ENCODE results near the gene TOM1L2.

TOM1L2 gene

DNA sequence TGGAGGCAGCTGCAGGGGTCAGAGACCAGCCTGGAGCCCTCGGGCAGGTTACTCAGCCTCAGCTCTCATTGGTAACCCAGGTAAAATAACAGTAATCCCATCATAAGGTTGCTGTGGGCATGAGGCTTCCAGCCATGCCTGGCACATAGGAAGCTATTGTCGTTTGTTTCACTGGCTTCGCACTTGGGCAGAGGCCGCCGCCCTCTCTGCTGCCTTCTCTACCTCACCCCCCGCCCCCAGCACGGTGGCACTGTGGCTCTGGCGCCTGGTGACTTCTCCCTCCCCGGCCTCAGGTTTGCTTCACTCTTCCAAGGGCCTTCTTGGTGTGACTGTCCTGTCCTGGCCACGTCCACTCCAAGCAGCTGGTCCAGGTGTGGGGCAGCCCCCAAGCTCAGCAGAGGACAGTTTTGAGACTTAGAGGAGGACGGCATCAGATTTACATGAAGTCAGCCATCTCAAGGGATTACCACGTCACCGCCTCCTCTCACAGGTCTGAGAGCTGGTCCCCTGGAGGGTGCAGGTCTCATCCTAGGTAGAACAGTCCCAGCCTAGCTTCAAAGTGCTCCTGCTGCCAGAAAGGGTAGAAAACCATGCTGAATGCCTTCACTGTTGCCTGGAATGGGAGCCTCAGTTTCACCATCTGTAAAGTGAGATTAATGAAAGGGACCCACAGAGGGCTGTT, 170.3 kb downstream of the TOM1L2 start:
- no peaks in the 10 kb centered on the region for H3K27me3 Mint-ChIP-seq
- no peaks in the 10 kb centered on the region for H3K4me1 Mint-ChIP-seq
- H3K36me3 Mint-ChIP-seq (ENCODE audit: insufficient read depth): peaks cover 9% of the 10 kb centered on the region
- no peak overlapping the region for H3K4me3 Mint-ChIP-seq
- ATAC-seq (replicated peaks; ENCODE audit: extremely low read depth, poor library complexity, severe bottlenecking): no peak
- H3K27ac Mint-ChIP-seq (ENCODE audit: low read depth): no peak overlapping the region
- no peaks in the 10 kb centered on the region for H3K9me3 Mint-ChIP-seq
- DNase-seq (ENCODE audit: low spot score in 2 of 2): no peak

- peak overlapping the region; percentile 28 for H3K4me3 Mint-ChIP-seq
- no peaks in the 10 kb centered on the region for H3K9me3 Mint-ChIP-seq
- H3K36me3 Mint-ChIP-seq (ENCODE audit: insufficient read depth): peaks cover 9% of the 10 kb centered on the region
- no peaks in the 10 kb centered on the region for H3K27me3 Mint-ChIP-seq
- H3K4me1 Mint-ChIP-seq: no peaks in the 10 kb centered on the region
- DNase-seq (ENCODE audit: low spot score in 2 of 2) (no peak), ATAC-seq (replicated peaks; ENCODE audit: extremely low read depth, poor library complexity, severe bottlenecking) (no peak)
- H3K27ac Mint-ChIP-seq (ENCODE audit: low read depth): peak overlapping the region; percentile 30
These were observed 171.6 kb downstream of the TOM1L2 start for GRCh38 chr17:17800504-17801021.

DNA sequence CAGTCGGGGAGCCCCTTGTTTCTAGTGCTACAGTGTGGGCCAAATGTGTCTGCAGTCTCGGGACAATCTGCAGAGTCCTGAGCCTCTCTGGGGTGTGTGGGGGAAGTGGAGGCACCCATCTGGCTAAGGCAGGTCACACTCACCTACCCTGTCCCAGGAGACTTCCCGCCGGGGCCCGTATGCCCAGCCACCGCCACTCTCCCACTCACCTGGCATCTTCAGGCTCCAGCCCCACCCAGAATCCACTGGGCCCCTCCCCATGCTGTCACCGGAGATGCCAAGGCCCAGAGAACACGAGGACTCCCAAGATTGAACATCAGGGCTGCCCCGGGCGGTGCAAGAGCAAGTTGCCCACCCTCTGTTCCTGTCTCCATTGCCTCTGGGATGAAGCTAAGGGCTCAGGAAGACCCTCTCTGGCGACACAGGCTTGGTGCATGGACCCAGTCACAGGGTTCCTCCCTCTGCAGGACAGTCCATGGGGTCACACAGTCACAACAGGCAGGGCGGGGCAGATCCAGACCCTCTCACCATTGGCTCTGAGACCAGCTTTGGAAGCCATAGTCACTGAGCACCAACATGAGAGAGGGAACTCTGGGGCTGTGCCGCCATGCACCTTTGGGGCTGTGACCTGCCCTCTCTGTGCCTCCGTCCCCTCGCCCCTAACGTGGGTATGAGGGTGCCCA, 173.5 kb downstream of the TOM1L2 start:
- H3K4me3 Mint-ChIP-seq: no peak overlapping the region
- no peaks in the 10 kb centered on the region for H3K27me3 Mint-ChIP-seq
- H3K9me3 Mint-ChIP-seq: no peaks in the 10 kb centered on the region
- ATAC-seq (replicated peaks; ENCODE audit: extremely low read depth, poor library complexity, severe bottlenecking): no peak
- H3K4me1 Mint-ChIP-seq: peaks cover 4% of the 10 kb centered on the region
- no peak overlapping the region for H3K27ac Mint-ChIP-seq (ENCODE audit: low read depth)
- H3K36me3 Mint-ChIP-seq (ENCODE audit: insufficient read depth): peaks cover 7% of the 10 kb centered on the region
- no peak for DNase-seq (ENCODE audit: low spot score in 2 of 2)

DNA sequence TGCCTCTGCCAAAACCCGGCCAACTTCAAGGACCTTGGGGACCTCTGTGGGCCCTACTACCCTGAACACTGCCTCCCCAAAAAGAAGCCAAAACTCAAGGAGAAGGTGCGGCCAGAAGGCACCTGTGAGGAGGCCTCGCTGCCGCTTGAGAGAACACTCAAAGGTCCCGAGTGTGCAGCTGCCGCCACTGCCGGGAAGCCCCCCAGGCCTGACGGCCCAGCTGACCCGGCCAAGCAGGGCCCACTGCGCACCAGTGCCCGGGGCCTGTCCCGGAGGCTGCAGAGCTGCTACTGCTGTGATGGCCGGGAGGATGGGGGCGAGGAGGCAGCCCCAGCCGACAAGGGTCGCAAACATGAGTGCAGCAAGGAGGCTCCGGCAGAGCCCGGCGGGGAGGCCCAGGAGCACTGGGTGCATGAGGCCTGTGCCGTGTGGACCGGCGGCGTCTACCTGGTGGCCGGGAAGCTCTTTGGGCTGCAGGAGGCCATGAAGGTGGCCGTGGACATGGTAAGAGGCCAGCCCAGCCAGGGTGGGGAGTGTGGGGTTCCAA, 174.1 kb downstream of the TOM1L2 start:
- peaks cover 9% of the 10 kb centered on the region for H3K4me1 Mint-ChIP-seq
- H3K27me3 Mint-ChIP-seq: no peaks in the 10 kb centered on the region
- ATAC-seq (replicated peaks; ENCODE audit: extremely low read depth, poor library complexity, severe bottlenecking): no peak
- H3K4me3 Mint-ChIP-seq: no peak overlapping the region
- no peak overlapping the region for H3K27ac Mint-ChIP-seq (ENCODE audit: low read depth)
- no peaks in the 10 kb centered on the region for H3K9me3 Mint-ChIP-seq
- H3K36me3 Mint-ChIP-seq (ENCODE audit: insufficient read depth): peaks cover 7% of the 10 kb centered on the region
- DNase-seq (ENCODE audit: low spot score in 2 of 2): no peak

DNA sequence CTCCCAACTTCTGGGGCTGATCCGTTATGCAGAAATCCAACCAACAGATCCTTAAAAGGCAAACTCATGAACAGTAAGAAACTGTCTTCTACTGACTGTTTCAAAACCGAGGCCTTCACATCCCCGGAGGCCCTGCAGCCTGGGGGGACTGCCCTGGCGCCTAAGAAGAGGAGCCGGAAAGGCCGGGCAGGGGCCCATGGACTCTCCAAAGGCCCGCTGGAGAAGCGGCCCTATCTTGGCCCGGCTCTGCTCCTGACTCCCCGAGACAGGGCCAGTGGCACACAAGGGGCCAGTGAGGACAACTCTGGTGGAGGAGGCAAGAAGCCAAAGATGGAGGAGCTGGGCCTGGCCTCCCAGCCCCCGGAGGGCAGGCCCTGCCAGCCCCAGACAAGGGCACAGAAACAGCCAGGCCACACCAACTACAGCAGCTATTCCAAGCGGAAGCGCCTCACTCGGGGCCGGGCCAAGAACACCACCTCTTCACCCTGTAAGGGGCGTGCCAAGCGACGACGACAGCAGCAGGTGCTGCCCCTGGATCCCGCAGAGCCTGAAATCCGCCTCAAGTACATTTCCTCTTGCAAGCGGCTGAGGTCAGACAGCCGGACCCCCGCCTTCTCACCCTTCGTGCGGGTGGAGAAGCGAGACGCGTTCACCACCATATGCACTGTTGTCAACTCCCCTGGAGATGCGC, 174.9 kb downstream of the TOM1L2 start:
- H3K36me3 Mint-ChIP-seq (ENCODE audit: insufficient read depth): peaks cover 4% of the 10 kb centered on the region
- no peak for DNase-seq (ENCODE audit: low spot score in 2 of 2)
- H3K4me3 Mint-ChIP-seq: no peak overlapping the region
- no peak overlapping the region for H3K27ac Mint-ChIP-seq (ENCODE audit: low read depth)
- H3K9me3 Mint-ChIP-seq: no peaks in the 10 kb centered on the region
- H3K27me3 Mint-ChIP-seq: no peaks in the 10 kb centered on the region
- H3K4me1 Mint-ChIP-seq: peaks cover 17% of the 10 kb centered on the region
- ATAC-seq (replicated peaks; ENCODE audit: extremely low read depth, poor library complexity, severe bottlenecking): no peak

DNA sequence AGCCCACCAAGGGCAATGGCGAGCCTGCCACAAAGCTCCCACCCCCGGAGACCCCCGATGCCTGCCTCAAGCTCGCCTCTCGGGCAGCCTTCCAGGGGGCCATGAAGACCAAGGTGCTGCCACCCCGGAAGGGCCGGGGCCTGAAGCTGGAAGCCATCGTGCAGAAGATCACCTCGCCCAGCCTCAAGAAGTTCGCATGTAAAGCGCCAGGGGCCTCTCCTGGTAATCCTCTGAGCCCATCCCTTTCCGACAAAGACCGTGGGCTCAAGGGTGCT, 175.5 kb downstream of the TOM1L2 start:
- peaks cover 23% of the 10 kb centered on the region for H3K4me1 Mint-ChIP-seq
- H3K27ac Mint-ChIP-seq (ENCODE audit: low read depth): no peak overlapping the region
- H3K9me3 Mint-ChIP-seq: no peaks in the 10 kb centered on the region
- peaks cover 4% of the 10 kb centered on the region for H3K36me3 Mint-ChIP-seq (ENCODE audit: insufficient read depth)
- ATAC-seq (replicated peaks; ENCODE audit: extremely low read depth, poor library complexity, severe bottlenecking) (no peak), DNase-seq (ENCODE audit: low spot score in 2 of 2) (no peak)
- H3K4me3 Mint-ChIP-seq: no peak overlapping the region
- no peaks in the 10 kb centered on the region for H3K27me3 Mint-ChIP-seq

DNA sequence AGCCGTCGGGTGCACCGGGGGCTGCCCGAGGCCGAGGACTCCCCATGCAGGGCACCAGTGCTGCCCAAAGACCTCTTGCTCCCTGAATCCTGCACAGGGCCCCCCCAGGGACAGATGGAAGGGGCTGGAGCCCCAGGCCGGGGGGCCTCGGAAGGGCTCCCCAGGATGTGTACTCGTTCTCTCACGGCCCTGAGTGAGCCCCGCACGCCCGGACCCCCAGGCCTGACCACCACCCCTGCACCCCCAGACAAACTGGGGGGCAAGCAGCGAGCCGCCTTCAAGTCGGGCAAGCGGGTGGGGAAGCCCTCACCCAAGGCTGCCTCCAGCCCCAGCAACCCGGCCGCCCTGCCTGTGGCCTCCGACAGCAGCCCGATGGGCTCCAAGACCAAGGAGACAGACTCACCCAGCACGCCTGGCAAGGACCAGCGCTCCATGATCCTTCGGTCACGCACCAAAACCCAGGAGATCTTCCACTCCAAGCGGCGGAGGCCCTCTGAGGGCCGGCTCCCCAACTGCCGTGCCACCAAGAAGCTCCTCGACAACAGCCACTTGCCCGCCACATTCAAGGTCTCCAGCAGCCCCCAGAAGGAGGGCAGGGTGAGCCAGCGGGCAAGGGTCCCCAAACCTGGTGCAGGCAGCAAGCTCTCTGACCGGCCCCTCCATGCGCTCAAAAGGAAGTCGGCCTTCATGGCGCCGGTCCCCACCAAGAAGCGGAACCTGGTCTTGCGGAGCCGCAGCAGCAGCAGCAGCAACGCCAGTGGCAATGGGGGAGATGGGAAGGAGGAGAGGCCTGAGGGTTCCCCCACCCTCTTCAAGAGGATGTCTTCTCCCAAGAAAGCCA, 176.0 kb downstream of the TOM1L2 start:
- no peak for ATAC-seq (replicated peaks; ENCODE audit: extremely low read depth, poor library complexity, severe bottlenecking)
- no peak overlapping the region for H3K4me3 Mint-ChIP-seq

GRCh38 chr17:17795296-17795695, 176.9 kb downstream of the TOM1L2 start:
- no peak for ATAC-seq (replicated peaks; ENCODE audit: extremely low read depth, poor library complexity, severe bottlenecking)
- DNase-seq (ENCODE audit: low spot score in 2 of 2): no peak
- Mint-ChIP-seq H3K4me1 (peaks cover 26% of the 10 kb centered on the region), H3K27me3 (no peaks in the 10 kb centered on the region), H3K27ac (ENCODE audit: low read depth) (no peak overlapping the region), H3K36me3 (ENCODE audit: insufficient read depth) (peaks cover 3% of the 10 kb centered on the region), H3K9me3 (no peaks in the 10 kb centered on the region), H3K4me3 (no peak overlapping the region)

More for the DNA sequence above, 176.0 kb downstream of the TOM1L2 start:
- H3K4me1 Mint-ChIP-seq: peaks cover 26% of the 10 kb centered on the region
- no peaks in the 10 kb centered on the region for H3K27me3 Mint-ChIP-seq
- no peak overlapping the region for H3K27ac Mint-ChIP-seq (ENCODE audit: low read depth)
- H3K9me3 Mint-ChIP-seq: no peaks in the 10 kb centered on the region
- peaks cover 4% of the 10 kb centered on the region for H3K36me3 Mint-ChIP-seq (ENCODE audit: insufficient read depth)
- DNase-seq (ENCODE audit: low spot score in 2 of 2): no peak

DNA sequence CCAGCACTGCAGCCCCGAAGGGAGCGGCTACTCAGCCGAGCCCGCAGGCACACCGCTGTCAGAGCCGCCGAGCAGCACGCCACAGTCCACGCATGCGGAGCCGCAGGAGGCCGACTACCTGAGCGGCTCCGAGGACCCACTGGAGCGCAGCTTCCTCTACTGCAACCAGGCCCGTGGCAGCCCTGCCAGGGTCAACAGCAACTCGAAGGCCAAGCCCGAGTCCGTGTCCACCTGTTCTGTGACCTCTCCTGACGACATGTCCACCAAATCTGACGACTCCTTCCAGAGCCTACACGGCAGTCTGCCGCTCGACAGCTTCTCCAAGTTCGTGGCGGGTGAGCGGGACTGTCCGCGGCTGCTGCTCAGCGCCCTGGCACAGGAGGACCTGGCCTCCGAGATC, 177.8 kb downstream of the TOM1L2 start:
- no peak overlapping the region for H3K4me3 Mint-ChIP-seq
- peaks cover 26% of the 10 kb centered on the region for H3K4me1 Mint-ChIP-seq
- peak overlapping the region; percentile 95 for H3K27ac Mint-ChIP-seq (ENCODE audit: low read depth)
- no peaks in the 10 kb centered on the region for H3K27me3 Mint-ChIP-seq
- ATAC-seq (replicated peaks; ENCODE audit: extremely low read depth, poor library complexity, severe bottlenecking) (no peak), DNase-seq (ENCODE audit: low spot score in 2 of 2) (no peak)
- H3K36me3 Mint-ChIP-seq (ENCODE audit: insufficient read depth): no peaks in the 10 kb centered on the region
- no peaks in the 10 kb centered on the region for H3K9me3 Mint-ChIP-seq

Data from central memory CD8-positive, alpha-beta T cell (primary cell).